H1 (cell line): ENCODE measurements around the gene KDM4E.
"Not testable (repeated sequence)": the region's sequence is repeated elsewhere in the genome, so short reads cannot be mapped to it uniquely, and the experiment has no call there.

Experiments used
- ATF2 ChIP-seq: IDR thresholded peaks from 2 replicates; pipeline ENCODE4 v1.6.1; 2012; ENCODE audit warnings: low read length, inconsistent platforms
- BCL11A ChIP-seq, 2 experiments: IDR thresholded peaks; one replicate each; pipeline ENCODE4 v1.6.1; 2011; ENCODE audit warnings: low read depth in 2 of 2, low read length in 2 of 2, mild to moderate bottlenecking in 2 of 2
- CHD2 ChIP-seq: IDR thresholded peaks from 2 replicates; pipeline ENCODE4 v1.6.1; 2012; ENCODE audit warnings: low read length, improper control_type of control experiment
- EP300 ChIP-seq, 2 experiments: IDR thresholded peaks; 1 replicate in 1 of 2; 2 replicates in 1 of 2; pipeline ENCODE4 v1.6.1; 2011 to 2012; ENCODE audit warnings: low read depth in 2 of 2, low read length in 2 of 2, mild to moderate bottlenecking in 2 of 2, borderline replicate concordance in 1 of 2, inconsistent platforms in 1 of 2, moderate library complexity in 1 of 2
- EZH2 ChIP-seq: fragments of 200-600 bp; sonication (generic); IDR thresholded peaks from 2 replicates; pipeline ENCODE4 v1.7.1; 2012; ENCODE audit warnings: low read depth, mild to moderate bottlenecking, moderate library complexity, low read length, inconsistent platforms; ENCODE audit not compliant: severe bottlenecking
- HDAC6 ChIP-seq: IDR thresholded peaks from one replicate; pipeline ENCODE4 v1.7.1; 2012; ENCODE audit warnings: low read depth, mild to moderate bottlenecking, inconsistent platforms, low read length, moderate library complexity
- POLR2A ChIP-seq, 2 experiments: IDR thresholded peaks; 1 replicate in 1 of 2; 2 replicates in 1 of 2; pipeline ENCODE4 v1.6.1; 2011; ENCODE audit warnings: low read depth in 2 of 2, low read length in 2 of 2, mild to moderate bottlenecking in 2 of 2; ENCODE audit errors: control extremely low read depth in 1 of 2
- POLR2AphosphoS5 ChIP-seq: IDR thresholded peaks from 2 replicates; pipeline ENCODE4 v1.6.1; 2011; ENCODE audit warnings: low read depth, low read length
- RAD21 ChIP-seq, 2 experiments: IDR thresholded peaks in 1 of 2; conservative IDR thresholded peaks in 1 of 2; 2 replicates each; pipeline ENCODE4 v1.6.1; 2011; ENCODE audit warnings: low read depth in 2 of 2, low read length in 2 of 2, improper control_type of control experiment in 1 of 2, inconsistent platforms in 1 of 2, mild to moderate bottlenecking in 1 of 2, moderate library complexity in 1 of 2
- SIX5 ChIP-seq: IDR thresholded peaks from 2 replicates; pipeline ENCODE4 v1.6.1; 2011; ENCODE audit warnings: mild to moderate bottlenecking, low read depth, low read length
- SP2 ChIP-seq: IDR thresholded peaks from 2 replicates; pipeline ENCODE4 v1.6.1; 2012; ENCODE audit warnings: mild to moderate bottlenecking, low read length, inconsistent platforms
- TCF12 ChIP-seq: IDR thresholded peaks from 2 replicates; pipeline ENCODE4 v1.6.1; 2011; ENCODE audit warnings: low read depth, mild to moderate bottlenecking, low read length
- TF ChIP-seq, protein P1 (sequence below), 3 experiments: IDR thresholded peaks; 1 replicate in 2 of 3; 2 replicates in 1 of 3; pipeline versions ENCODE4 v1.5.1 to v1.6.1; 2011; ENCODE audit warnings: low read length in 3 of 3, mild to moderate bottlenecking in 3 of 3, inconsistent platforms in 2 of 3, low read depth in 1 of 3, moderate library complexity in 1 of 3; ENCODE audit not compliant: insufficient read depth in 1 of 3; ENCODE audit errors: control extremely low read depth in 1 of 3

GRCh38 chr11:95021468-95021867 is 3.6 kb upstream of the KDM4E start:
- TF ChIP-seq, protein P1, sequence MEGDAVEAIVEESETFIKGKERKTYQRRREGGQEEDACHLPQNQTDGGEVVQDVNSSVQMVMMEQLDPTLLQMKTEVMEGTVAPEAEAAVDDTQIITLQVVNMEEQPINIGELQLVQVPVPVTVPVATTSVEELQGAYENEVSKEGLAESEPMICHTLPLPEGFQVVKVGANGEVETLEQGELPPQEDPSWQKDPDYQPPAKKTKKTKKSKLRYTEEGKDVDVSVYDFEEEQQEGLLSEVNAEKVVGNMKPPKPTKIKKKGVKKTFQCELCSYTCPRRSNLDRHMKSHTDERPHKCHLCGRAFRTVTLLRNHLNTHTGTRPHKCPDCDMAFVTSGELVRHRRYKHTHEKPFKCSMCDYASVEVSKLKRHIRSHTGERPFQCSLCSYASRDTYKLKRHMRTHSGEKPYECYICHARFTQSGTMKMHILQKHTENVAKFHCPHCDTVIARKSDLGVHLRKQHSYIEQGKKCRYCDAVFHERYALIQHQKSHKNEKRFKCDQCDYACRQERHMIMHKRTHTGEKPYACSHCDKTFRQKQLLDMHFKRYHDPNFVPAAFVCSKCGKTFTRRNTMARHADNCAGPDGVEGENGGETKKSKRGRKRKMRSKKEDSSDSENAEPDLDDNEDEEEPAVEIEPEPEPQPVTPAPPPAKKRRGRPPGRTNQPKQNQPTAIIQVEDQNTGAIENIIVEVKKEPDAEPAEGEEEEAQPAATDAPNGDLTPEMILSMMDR (IDR thresholded peaks at IDR 0.05; ENCODE audit: control extremely low read depth in 1 of 3, insufficient read depth in 1 of 3, low read depth in 1 of 3, low read length in 3 of 3) = not testable (repeated sequence)
- not testable (repeated sequence) for TF ChIP-seq SIX5; EZH2; SP2; RAD21 (IDR thresholded peaks at IDR 0.05 in 1 of 2, conservative IDR thresholded peaks at IDR 0.05 in 1 of 2; ENCODE audit: low read depth in 2 of 2, low read length in 2 of 2); POLR2AphosphoS5; POLR2A (IDR thresholded peaks at IDR 0.05; ENCODE audit: control extremely low read depth in 1 of 2, low read depth in 2 of 2, low read length in 2 of 2); EP300 (IDR thresholded peaks at IDR 0.05; ENCODE audit: borderline replicate concordance in 1 of 2, low read depth in 2 of 2, low read length in 2 of 2); BCL11A (IDR thresholded peaks at IDR 0.05; ENCODE audit: low read depth in 2 of 2, low read length in 2 of 2); CHD2; HDAC6; TCF12; ATF2
